ENCODE results near the gene A1BG.

- TF ChIP-seq POLR2AphosphoS5 (IDR thresholded peaks at IDR 0.05; ENCODE audit: low read depth, low read length), result no peak
- no peak for TF ChIP-seq POLR2A (IDR thresholded peaks at IDR 0.05; ENCODE audit: low read depth, low read length)
Measured at GRCh38 chr19:58364146-58364545, 10.9 kb upstream of the A1BG start.
